B cell (primary cell): ENCODE data around the gene DLK2.

Source experiments
- CTCF ChIP-seq: fragments of 200-600 bp; IDR thresholded peaks from one replicate; pipeline ENCODE4 v1.8.0; 2022; ENCODE audit warnings: antibody characterized with exemption, mild to moderate bottlenecking
- EZH2 ChIP-seq: IDR thresholded peaks from 2 replicates; pipeline ENCODE4 v1.6.1; 2012; ENCODE audit warnings: borderline replicate concordance, low read depth, mild to moderate bottlenecking, moderate library complexity, low read length; ENCODE audit not compliant: insufficient read depth, poor library complexity, severe bottlenecking

- TF ChIP-seq CTCF (no peak), EZH2 (no peak)
Measured at GRCh38 chr6:43503443-43503842, 48.1 kb upstream of the DLK2 start.
